T1000 (cell line): ENCODE measurements around the gene KIAA1217.

ENCODE experiments used
- DNase-seq: peaks from one replicate; lab custom pipeline; 2025; ENCODE audit warnings: mixed read lengths; lab: John Stamatoyannopoulos, UW

KIAA1217 gene

DNA sequence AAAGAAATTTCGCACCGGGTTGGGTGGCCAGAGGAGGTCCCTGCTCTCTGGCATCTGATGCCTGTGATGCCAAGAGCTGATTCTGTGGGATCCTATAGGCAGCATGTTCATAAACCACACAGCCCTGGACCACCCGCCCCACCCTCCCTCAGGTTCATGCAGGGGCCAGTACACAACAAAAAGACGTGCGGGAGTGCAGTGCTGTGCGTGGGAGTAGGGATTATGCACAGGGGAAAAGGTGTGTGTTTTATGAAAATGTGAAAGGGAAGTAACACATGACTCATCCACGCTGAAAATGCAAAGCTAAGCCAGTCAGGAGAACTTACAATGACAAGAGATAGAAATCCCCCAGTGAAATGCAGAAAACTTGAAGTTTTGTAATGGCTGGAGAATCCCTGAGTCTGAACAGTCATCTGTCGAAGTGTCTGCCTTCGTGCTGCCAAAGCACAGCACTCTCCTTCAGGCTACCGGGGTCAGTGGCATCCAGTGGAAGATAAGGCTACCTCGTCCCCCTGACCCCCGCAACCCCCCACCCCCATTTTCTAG, 1.1 kb downstream of the KIAA1217 start:
- DNase-seq = peak; percentile 13

DNA sequence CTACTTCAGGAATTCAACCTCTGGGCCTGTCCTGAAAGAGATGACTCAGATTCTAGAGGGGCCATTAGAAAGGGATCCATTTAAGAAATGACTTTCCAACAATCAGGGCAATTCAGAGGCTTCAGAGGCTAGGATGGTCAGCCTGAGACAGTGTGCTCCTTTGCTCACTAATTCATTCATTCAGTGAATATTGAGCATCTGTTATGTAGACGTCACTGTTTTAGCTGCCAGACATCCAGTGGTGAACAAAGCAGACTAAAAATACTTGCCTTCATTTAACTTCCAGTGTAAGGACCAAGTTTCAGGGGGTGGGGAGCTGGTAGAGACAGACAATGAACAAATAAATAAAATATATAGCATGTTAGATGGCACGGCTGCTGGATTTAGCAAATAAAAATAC, 1.6 kb downstream of the KIAA1217 start:
- no peak for DNase-seq

DNA sequence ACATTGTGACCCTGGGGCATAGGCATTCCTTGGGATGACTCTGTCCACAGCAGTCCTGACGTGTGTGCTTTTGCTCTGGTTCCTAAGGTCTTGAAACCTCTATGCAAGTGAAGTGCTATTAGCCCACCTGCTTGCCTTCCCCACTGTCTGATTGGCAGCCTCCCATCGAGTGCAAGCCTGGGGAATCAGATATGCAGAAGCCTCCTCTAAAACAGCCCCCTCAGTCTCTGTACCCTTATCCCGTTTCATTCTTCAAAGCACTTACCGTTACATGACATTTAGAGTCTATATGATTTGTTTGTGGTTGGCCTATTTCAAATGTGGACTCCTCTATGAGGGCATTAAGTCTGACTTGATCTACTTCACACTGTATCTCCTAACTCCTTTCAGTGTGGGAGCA, 4.3 kb downstream of the KIAA1217 start:
- no peak for DNase-seq

DNA sequence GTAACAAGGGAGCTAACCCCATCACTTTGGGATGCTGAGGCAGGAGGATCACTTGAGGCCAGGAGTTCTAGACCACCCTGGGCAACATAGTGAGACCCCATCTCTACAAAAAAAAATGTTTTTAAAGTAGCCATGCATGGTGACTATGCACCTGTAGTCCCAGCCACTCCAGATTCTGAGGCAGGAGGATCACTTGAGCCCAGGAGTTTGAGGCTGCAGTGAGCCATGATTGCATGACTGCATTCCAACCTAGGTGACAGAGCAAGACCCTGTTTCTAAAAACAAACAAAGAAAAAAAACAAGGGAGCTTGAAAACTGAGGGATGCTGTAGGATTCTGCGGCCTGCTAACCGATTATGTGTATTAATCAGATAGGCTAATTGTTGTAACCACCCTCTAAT, 4.9 kb downstream of the KIAA1217 start:
- DNase-seq = no peak

DNA sequence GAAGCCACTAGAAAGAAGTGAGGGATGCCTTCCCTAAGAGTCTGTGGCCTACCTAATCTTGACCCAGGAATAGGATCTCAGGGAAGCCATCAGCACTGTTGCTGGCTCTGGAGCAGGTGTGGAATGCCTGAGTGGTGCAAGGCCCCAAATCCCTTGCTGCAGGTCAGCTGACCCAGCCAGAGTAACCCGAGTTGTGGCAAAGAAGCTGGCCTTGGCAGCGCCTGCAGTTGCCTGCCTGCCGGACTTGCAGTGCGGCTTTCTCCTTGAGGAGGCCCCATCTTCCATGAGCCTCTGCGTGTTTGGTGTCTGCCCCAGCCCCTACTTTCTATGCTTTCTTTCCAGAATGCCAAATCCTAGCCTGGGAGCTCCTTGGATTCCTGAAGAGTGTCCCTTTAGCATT, 5.8 kb downstream of the KIAA1217 start:
- no peak for DNase-seq

- DNase-seq = no peak
Measured at GRCh38 chr10:24215196-24215595, 6.3 kb downstream of the KIAA1217 start.

GRCh38 chr10:24215603-24216002, 6.7 kb downstream of the KIAA1217 start:
- no peak for DNase-seq

DNA sequence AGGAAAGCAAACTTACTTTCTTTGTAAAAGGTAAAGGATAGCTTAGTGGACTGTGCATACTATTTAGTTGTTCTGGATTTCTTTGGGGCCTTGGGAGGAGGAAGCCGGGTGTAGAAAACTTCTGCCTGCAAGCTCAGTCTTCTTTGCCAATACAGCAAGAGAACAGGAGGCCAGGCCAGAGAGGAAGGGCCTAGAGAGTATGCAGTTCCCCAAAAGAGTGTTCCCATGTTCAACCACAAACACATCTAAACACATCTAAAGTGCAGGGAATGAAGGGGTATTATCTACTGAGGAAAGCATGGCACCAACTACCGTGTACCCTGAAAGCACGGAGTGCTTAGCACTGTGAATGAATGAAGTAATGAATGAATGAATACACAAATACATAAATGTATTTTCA, 11.0 kb downstream of the KIAA1217 start:
- DNase-seq = no peak

GRCh38 chr10:24223341-24223740, 14.4 kb downstream of the KIAA1217 start:
- no peak for DNase-seq

DNA sequence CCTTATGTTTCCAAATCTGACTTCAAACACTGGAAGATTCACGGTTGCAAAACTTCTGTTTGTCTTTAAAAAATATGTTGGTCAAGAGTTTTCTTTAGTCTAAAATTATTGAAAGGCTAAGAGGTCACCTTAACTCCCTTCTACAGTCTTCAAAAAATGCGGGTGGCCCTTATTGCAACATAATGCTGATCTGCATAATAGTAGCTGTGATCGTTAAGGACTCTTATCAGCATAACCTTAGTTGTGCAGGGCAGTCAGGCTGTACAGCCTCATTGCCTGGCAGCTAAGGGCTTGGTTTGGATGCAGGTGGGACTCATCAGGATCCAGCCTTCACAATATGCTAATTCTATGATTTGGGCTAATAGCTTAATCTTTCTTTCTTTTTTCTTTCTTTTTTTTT, 15.0 kb downstream of the KIAA1217 start:
- DNase-seq = no peak

DNA sequence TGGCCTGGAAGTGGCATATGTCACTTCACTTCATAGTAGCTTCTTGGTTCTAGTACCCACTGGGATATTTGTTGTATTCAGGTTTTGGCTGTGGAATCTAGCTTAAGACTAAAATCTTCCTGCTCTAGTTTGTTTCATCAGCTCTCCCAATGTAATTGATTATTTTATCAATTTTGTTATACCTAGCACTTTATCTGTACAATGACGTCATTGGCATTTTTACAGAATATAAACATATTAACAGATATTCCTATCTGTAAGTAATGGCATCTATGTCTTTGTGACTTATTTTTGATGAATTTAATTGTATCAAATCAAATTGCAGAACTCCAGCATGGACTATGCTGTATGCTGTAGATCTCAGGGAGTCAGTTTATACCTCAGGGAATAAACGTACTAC, 19.7 kb downstream of the KIAA1217 start:
- DNase-seq = no peak

DNA sequence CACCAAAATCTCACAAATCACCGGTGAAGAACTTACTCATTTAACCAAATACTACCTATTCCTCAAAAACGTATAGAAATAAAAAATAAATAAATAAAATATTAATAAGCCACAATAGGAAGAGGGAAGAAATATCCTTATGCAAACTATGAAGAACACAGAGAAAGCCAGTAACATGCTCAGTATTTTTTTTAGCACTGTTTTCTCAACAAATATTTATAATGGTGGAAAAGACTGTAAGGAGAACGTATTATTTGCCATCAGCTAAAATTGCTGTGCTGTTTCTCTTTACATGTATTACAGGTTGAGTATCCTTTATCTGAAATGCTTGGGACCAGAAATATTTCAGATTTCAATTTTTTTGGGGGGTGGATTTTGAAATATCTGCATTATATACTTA, 21.0 kb downstream of the KIAA1217 start:
- no peak for DNase-seq

GRCh38 chr10:24231200-24231599, 22.3 kb downstream of the KIAA1217 start:
- DNase-seq = no peak

GRCh38 chr10:24234784-24235183, 25.8 kb downstream of the KIAA1217 start:
- no peak for DNase-seq

GRCh38 chr10:24235471-24235870, 26.5 kb downstream of the KIAA1217 start:
- no peak for DNase-seq

DNA sequence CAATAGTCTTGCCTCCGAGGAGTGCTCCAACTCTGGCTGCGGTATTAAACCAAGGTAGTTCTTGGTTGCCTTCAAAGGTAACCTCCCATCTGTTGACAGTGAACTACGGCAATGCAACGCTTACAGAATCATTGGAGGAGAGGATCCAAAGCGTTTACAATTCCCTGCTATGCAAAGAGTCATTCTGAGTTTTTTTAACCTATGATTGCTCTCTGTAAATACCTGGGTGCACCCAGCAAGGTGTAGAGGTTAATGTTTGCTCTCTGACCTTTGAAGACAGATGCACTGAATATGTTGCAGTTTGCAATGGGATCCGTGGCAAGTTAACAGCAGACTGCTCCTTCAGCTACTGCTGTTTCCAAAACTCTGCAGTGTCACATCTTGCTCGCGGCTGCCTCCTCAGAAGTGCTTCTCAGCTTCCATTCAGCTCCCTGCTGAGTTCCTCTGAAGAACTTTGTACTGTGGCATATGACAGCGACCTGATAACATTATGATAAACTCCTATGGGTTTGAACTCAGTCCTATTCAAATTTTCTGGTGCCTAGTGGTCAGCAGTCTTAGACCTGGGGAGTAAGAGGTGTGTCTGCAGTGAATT, 29.0 kb downstream of the KIAA1217 start:
- DNase-seq = no peak

- DNase-seq = no peak
Measured at GRCh38 chr10:24238519-24239247, 29.7 kb downstream of the KIAA1217 start.

GRCh38 chr10:24239289-24240040, 30.5 kb downstream of the KIAA1217 start:
- no peak for DNase-seq

DNA sequence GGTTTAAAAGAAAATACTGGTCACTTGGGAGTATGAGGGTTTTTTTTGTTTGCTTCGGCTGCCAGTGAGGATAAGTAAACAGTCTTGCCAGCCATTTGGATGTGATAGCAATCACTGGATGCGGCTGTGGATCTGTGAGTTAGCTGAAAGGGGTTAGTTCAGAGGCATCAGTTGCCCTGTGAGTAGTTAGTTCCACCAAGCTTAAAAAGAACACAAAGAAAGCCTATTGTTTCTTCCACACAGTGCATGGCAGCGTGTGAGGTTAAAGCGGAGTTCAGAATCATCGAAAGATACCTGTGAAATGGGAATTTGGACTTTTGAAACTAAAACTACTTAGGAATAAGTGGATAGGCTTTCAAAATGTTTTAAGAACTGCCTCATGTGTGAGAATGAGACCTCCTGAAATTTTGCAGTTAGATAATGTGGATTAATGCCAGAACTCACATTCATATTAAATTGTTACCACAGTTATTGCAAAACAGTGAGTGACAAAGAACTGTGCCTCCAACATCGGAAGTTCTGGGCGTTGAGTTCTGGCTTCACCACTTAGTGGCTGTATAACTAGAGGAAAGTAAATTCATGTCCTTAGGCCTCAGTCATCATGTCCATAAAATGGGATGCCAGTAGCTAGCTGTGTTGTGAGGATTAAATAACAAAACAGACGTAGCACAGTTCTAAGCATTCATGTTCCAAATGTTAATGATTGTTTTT, 31.3 kb downstream of the KIAA1217 start:
- DNase-seq = no peak

DNA sequence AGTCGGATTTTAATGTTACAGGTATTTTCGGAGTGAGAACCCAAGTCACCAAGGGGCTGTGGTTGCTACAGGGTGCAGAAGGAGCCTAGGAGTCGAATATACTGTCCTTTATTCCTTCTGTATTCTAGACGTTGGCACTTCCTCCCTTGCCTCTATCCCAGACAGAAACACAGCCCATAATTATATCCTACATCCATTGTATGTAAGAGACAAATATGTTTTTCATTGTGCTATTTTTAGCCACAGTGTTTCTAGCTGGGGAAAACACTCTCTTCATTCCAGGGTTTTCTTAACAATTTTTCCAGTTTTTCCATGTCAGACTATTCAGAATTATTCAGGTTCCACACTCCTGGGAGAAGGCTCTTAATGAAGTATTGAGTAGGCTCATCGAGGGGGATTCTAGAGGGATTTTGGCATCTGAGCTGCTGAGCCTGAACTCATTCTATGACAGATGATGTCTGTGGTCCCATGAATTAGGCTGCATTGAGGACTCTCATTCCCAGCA, 32.6 kb downstream of the KIAA1217 start:
- no peak for DNase-seq

DNA sequence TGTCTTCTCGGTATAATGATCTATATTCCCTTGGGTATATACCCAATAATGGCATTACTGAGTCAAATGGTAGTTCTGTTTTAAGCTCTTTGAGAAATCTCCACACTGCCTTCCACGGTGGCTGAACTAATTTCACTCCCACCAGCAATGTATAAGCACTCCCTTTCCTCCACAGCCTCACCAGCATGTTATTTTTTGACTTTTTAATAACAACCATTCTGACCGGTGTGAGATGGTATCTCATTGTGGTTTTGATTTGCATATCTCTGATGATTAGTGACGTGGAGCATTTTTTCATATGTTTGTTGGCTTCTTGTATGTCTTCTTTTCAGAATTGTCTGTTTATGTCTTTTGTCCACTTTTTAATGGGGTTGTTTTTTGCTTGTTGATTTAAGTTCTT, 33.6 kb downstream of the KIAA1217 start:
- no peak for DNase-seq

GRCh38 chr10:24246365-24246764, 37.4 kb downstream of the KIAA1217 start:
- DNase-seq = no peak
